Activated effector memory CD4-positive, alpha-beta T cell treated with anti-CD3 and anti-CD28 coated beads, Interleukin-2, amount 50 U/mL, for 16 hours (primary cell): ENCODE results near the gene HIF3A.
A peak's percentile ranks its signal among the peaks of the same experiment; 100 is the strongest.
"Not testable (repeated sequence)": the region's sequence is repeated elsewhere in the genome, so short reads cannot be mapped to it uniquely, and the experiment has no call there.

Experiments
- DNase-seq: peaks from one replicate; pipeline ENCODE4 v3.0.0-alpha.2; 2020

HIF3A gene

GRCh38 chr19:46295401-46296201 lies 1.2 kb upstream of the HIF3A start:
- no peak for DNase-seq

- no peak for DNase-seq
Measured at GRCh38 chr19:46296202-46296480, 701 bp upstream of the HIF3A start.

GRCh38 chr19:46297700-46298478 lies 1.0 kb downstream of the HIF3A start:
- no peak for DNase-seq

- DNase-seq, result no peak
Measured at GRCh38 chr19:46298479-46299003, 1.7 kb downstream of the HIF3A start.

- no peak for DNase-seq
Measured at GRCh38 chr19:46299004-46299509, 2.2 kb downstream of the HIF3A start.

- no peak for DNase-seq
Measured at GRCh38 chr19:46299695-46300094, 2.9 kb downstream of the HIF3A start.

- no peak for DNase-seq
Measured at GRCh38 chr19:46303322-46303690, 6.5 kb downstream of the HIF3A start.

GRCh38 chr19:46303691-46304397 lies 7.0 kb downstream of the HIF3A start:
- DNase-seq, result peak; percentile 66

GRCh38 chr19:46306501-46306900 lies 9.7 kb downstream of the HIF3A start:
- DNase-seq, result no peak

GRCh38 chr19:46308510-46308909 lies 11.7 kb downstream of the HIF3A start:
- no peak for DNase-seq

GRCh38 chr19:46309056-46309455 lies 12.2 kb downstream of the HIF3A start:
- DNase-seq, result no peak

GRCh38 chr19:46311444-46311843 lies 14.6 kb downstream of the HIF3A start:
- DNase-seq, result no peak

- not testable (repeated sequence) for DNase-seq
Measured at GRCh38 chr19:46313540-46314469, 17.0 kb downstream of the HIF3A start.

- no peak for DNase-seq
Measured at GRCh38 chr19:46317339-46317738, 20.5 kb downstream of the HIF3A start.

GRCh38 chr19:46319613-46320012 lies 22.8 kb downstream of the HIF3A start:
- no peak for DNase-seq

- no peak for DNase-seq
Measured at GRCh38 chr19:46320559-46320958, 23.7 kb downstream of the HIF3A start.

GRCh38 chr19:46321653-46322052 lies 24.8 kb downstream of the HIF3A start:
- DNase-seq, result no peak

- DNase-seq, result not testable (repeated sequence)
Measured at GRCh38 chr19:46323227-46323626, 26.4 kb downstream of the HIF3A start.

- no peak for DNase-seq
Measured at GRCh38 chr19:46324277-46324676, 27.4 kb downstream of the HIF3A start.

- DNase-seq, result no peak
Measured at GRCh38 chr19:46326608-46327007, 29.8 kb downstream of the HIF3A start.

- DNase-seq, result no peak
Measured at GRCh38 chr19:46328079-46328478, 31.2 kb downstream of the HIF3A start.

- DNase-seq, result no peak
Measured at GRCh38 chr19:46330319-46330918, 33.6 kb downstream of the HIF3A start.
